H1 (cell line): ENCODE data around the gene SATB2. TPM values are rescaled to one million over a fixed set of nuclear protein-coding genes. Genes with fewer than 3 reads are reported as not detected.

Source experiments
- CTCF ChIA-PET: fragments of 300-600 bp; sonication (Branson Sonifier 250); formaldehyde crosslinking; loops from one replicate; lab custom pipeline; 2021; ENCODE audit not compliant: partially characterized antibody; lab: Charles Lee
- POLR2A ChIA-PET: fragments of 300-600 bp; sonication (Branson Sonifier 250); formaldehyde crosslinking; loops from one replicate; lab custom pipeline; 2021; ENCODE audit warnings: inconsistent platforms; ENCODE audit not compliant: partially characterized antibody; lab: Charles Lee
- DNase-seq, 2 experiments: peaks; one replicate each; pipeline versions ENCODE4 v3.0.0 to v3.0.0-alpha.2; 2010 to 2022; ENCODE audit warnings: low spot score in 2 of 2, low read depth in 1 of 2, mixed read lengths in 1 of 2
- FAIRE-seq: peaks from 2 replicates; lab custom pipeline; 2011; peaks lifted over from hg19 to GRCh38; lab: Jason Lieb, UNC
- H2AFZ ChIP-seq: 2 replicates; pipeline ENCODE4 v1.8.1; 2012; ENCODE audit warnings: low read length, inconsistent platforms
- H2AK5ac ChIP-seq: 2 replicates; pipeline ENCODE4 v1.6.1; 2013; ENCODE audit warnings: low read depth, low read length
- H2BK120ac ChIP-seq: replicated peaks from 2 replicates; pipeline ENCODE3; 2013; ENCODE audit warnings: low read depth, low read length, inconsistent platforms
- H2BK12ac ChIP-seq: 2 replicates; pipeline ENCODE4 v1.6.1; 2013; ENCODE audit warnings: low read depth, low read length
- H2BK15ac ChIP-seq: 2 replicates; pipeline ENCODE4 v1.6.1; 2013; ENCODE audit warnings: low read length
- H2BK20ac ChIP-seq: 2 replicates; pipeline ENCODE4 v1.6.1; 2013; ENCODE audit warnings: low read length
- H2BK5ac ChIP-seq: 2 replicates; pipeline ENCODE4 v1.6.1; 2013; ENCODE audit warnings: low read depth, low read length
- H3K14ac ChIP-seq: 2 replicates; pipeline ENCODE4 v1.6.1; 2013; ENCODE audit warnings: inconsistent platforms; ENCODE audit not compliant: insufficient read length
- H3K18ac ChIP-seq: 2 replicates; pipeline ENCODE4 v1.6.1; 2013; ENCODE audit warnings: low read length; ENCODE audit errors: extremely low read depth
- H3K23ac ChIP-seq: 2 replicates; pipeline ENCODE4 v1.6.1; 2013; ENCODE audit warnings: inconsistent platforms; ENCODE audit not compliant: insufficient read length
- H3K23me2 ChIP-seq: 2 replicates; pipeline ENCODE4 v1.6.1; 2013; ENCODE audit warnings: low read depth, low read length
- H3K27ac ChIP-seq: 2 replicates; pipeline ENCODE4 v1.6.1; 2011; ENCODE audit warnings: low read depth, low read length, inconsistent platforms
- H3K27me3 ChIP-seq, 4 experiments: replicated peaks in 1 of 4; 1 replicate in 1 of 4; 2 replicates in 3 of 4; pipeline versions ENCODE4 v1.6.1 to v1.8.1; 2011 to 2013; ENCODE audit warnings: low read length in 3 of 4, mild to moderate bottlenecking in 3 of 4, inconsistent platforms in 2 of 4, mixed read lengths in 2 of 4, moderate library complexity in 1 of 4; ENCODE audit not compliant: control insufficient read depth in 3 of 4, insufficient read depth in 3 of 4; ENCODE audit errors: extremely low read depth in 1 of 4
- H3K36me3 ChIP-seq, 4 experiments: 2 replicates each; pipeline versions ENCODE4 v1.6.1 to v1.8.1; 2011 to 2013; ENCODE audit warnings: mild to moderate bottlenecking in 4 of 4, low read length in 3 of 4, moderate library complexity in 2 of 4, control low read depth in 1 of 4, inconsistent platforms in 1 of 4; ENCODE audit not compliant: insufficient read depth in 4 of 4, control insufficient read depth in 2 of 4
- H3K4ac ChIP-seq: replicated peaks from 2 replicates; pipeline ENCODE3; 2013; ENCODE audit warnings: low read length, low read depth, mixed read lengths, inconsistent platforms; ENCODE audit not compliant: insufficient read length
- H3K4me1 ChIP-seq, 4 experiments: replicated peaks in 1 of 4; 1 replicate in 1 of 4; 2 replicates in 3 of 4; pipeline versions ENCODE4 v1.6.1 to v1.8.1; 2011 to 2013; ENCODE audit warnings: low read length in 3 of 4, inconsistent platforms in 2 of 4, mixed read lengths in 1 of 4; ENCODE audit not compliant: insufficient read depth in 4 of 4, control insufficient read depth in 3 of 4
- H3K4me2 ChIP-seq, 2 experiments: 2 replicates each; pipeline versions ENCODE4 v1.6.1 to v1.8.1; 2011 to 2013; ENCODE audit warnings: low read depth in 2 of 2, low read length in 2 of 2, control low read depth in 1 of 2, inconsistent platforms in 1 of 2, mild to moderate bottlenecking in 1 of 2; ENCODE audit not compliant: insufficient read depth in 1 of 2
- H3K4me3 ChIP-seq, 4 experiments: fragments of 200-600, 300-600 bp in 1 of 4; sonication (generic), shearing (Covaris generic), sonication (Bioruptor Twin) in 1 of 4; 2 replicates each; pipeline versions ENCODE4 v1.5.1 to v1.8.1; 2011 to 2016; ENCODE audit warnings: low read length in 4 of 4, low read depth in 3 of 4, control low read depth in 2 of 4, inconsistent platforms in 2 of 4, mild to moderate bottlenecking in 2 of 4, mixed read lengths in 1 of 4, moderate library complexity in 1 of 4; ENCODE audit not compliant: insufficient read depth in 2 of 4; ENCODE audit errors: extremely low read depth in 1 of 4
- H3K56ac ChIP-seq: replicated peaks from 2 replicates; pipeline ENCODE3; 2013; ENCODE audit warnings: low read depth, mild to moderate bottlenecking, mixed read lengths, low read length, inconsistent platforms; ENCODE audit not compliant: insufficient read length
- H3K79me1 ChIP-seq: 2 replicates; pipeline ENCODE4 v1.6.1; 2013; ENCODE audit warnings: low read depth, low read length, control low read depth
- H3K79me2 ChIP-seq, 2 experiments: 2 replicates each; pipeline versions ENCODE4 v1.6.1 to v1.8.1; 2012 to 2013; ENCODE audit warnings: low read length in 2 of 2, mild to moderate bottlenecking in 2 of 2, inconsistent platforms in 1 of 2; ENCODE audit not compliant: insufficient read depth in 2 of 2, control insufficient read depth in 1 of 2
- H3K9ac ChIP-seq, 4 experiments: replicated peaks in 1 of 4; 1 replicate in 1 of 4; 2 replicates in 3 of 4; pipeline versions ENCODE4 v1.6.1 to v1.8.1; 2011 to 2013; ENCODE audit warnings: low read depth in 3 of 4, low read length in 3 of 4, control low read depth in 2 of 4, mild to moderate bottlenecking in 2 of 4, moderate library complexity in 2 of 4, inconsistent platforms in 1 of 4; ENCODE audit errors: extremely low read depth in 1 of 4
- H3K9me3 ChIP-seq, 2 experiments: 2 replicates each; pipeline versions ENCODE4 v1.6.1 to v1.8.1; 2012 to 2013; ENCODE audit warnings: mild to moderate bottlenecking in 2 of 2, moderate library complexity in 2 of 2, control low read depth in 1 of 2, inconsistent platforms in 1 of 2, low read depth in 1 of 2, low read length in 1 of 2, mixed read lengths in 1 of 2; ENCODE audit not compliant: insufficient read depth in 2 of 2
- H4K20me1 ChIP-seq, 2 experiments: replicated peaks in 1 of 2; 2 replicates each; pipeline versions ENCODE3 to v1.8.1; 2011 to 2013; ENCODE audit warnings: inconsistent platforms in 2 of 2, low read length in 2 of 2, mild to moderate bottlenecking in 1 of 2; ENCODE audit not compliant: insufficient read depth in 2 of 2, control insufficient read depth in 1 of 2
- H4K5ac ChIP-seq: 2 replicates; pipeline ENCODE4 v1.6.1; 2013; ENCODE audit warnings: low read length, low read depth, mixed read lengths, inconsistent platforms; ENCODE audit not compliant: insufficient read length
- H4K8ac ChIP-seq: 2 replicates; pipeline ENCODE4 v1.8.0; 2013; ENCODE audit warnings: mild to moderate bottlenecking, moderate library complexity, low read length, inconsistent platforms; ENCODE audit not compliant: insufficient read depth; ENCODE audit errors: extremely low read depth
- H4K91ac ChIP-seq: replicated peaks from 2 replicates; pipeline ENCODE3; 2013; ENCODE audit warnings: low read length, mixed read lengths, inconsistent platforms; ENCODE audit not compliant: insufficient read length
- ATF2 ChIP-seq: IDR thresholded peaks from 2 replicates; pipeline ENCODE4 v1.6.1; 2012; ENCODE audit warnings: low read length, inconsistent platforms
- GABPA ChIP-seq: IDR thresholded peaks from 2 replicates; pipeline ENCODE4 v1.6.1; 2011; ENCODE audit warnings: mild to moderate bottlenecking, low read length, moderate library complexity, borderline replicate concordance; ENCODE audit not compliant: insufficient read depth
- WGBS, 2 experiments: shearing (Covaris generic) in 1 of 2; methylation state at CpG; one replicate each; pipeline versions ENCODE4 v1.1.6 to v1.1.7; 2013 to 2015; ENCODE audit warnings: low lambda C conversion rate in 2 of 2, mixed read lengths in 2 of 2, inconsistent platforms in 1 of 2, low coverage in 1 of 2, missing lambda C conversion rate in 1 of 2; ENCODE audit not compliant: insufficient replicate concordance in 2 of 2, insufficient coverage in 1 of 2, insufficient read length in 1 of 2; ENCODE audit errors: extremely low coverage in 1 of 2, missing lambda C conversion rate in 1 of 2; 5-methylcytosine and 5-hydroxymethylcytosine counted together
- polyA plus RNA-seq, 7 experiments: library from polyadenylated mRNA; depleted of rRNA in 3 of 7; stranded (reverse) in 5 of 7; unstranded in 2 of 7; fragments of >200 nt in 5 of 7; fragments of 200-250 nt in 2 of 7; gene quantifications; 1 replicate in 5 of 7; 2 replicates in 1 of 7; 4 replicates in 1 of 7; pipeline versions ENCODE4 v1.2.1 to v1.2.3, GENCODE V29; 2011 to 2013; ENCODE audit warnings: missing spikeins in 2 of 7, mixed read lengths in 2 of 7
- total RNA-seq: library from RNA; stranded (reverse); fragmentation: NEBNext Ultra II Directional; extraction: Animal tissue kit (Norgen Biotek cat#: 25700); gene quantifications from 2 replicates; pipeline ENCODE4 v1.2.1, GENCODE V29; 2021

SATB2 gene
- total and polyA plus RNA-seq, 2 of the 8 experiments (the other 6 are each of a cell fraction or from before 2014, with no cell fraction given) = 1.3 to 5.7 TPM

- Histone ChIP-seq H4K20me1 (no peaks in the 10 kb centered on the region), H2BK5ac (no peak overlapping the region), H3K27ac (no peak overlapping the region), H3K14ac (no peak overlapping the region), H2AFZ (no peak overlapping the region), H3K4me3 (no peak overlapping the region), H2BK120ac (no peak overlapping the region), H3K18ac (0 out of 2 replicates have a peak overlapping the region, but pooled peaks have one; percentile 6), H3K79me1 (no peaks in the 10 kb centered on the region), H2BK12ac (no peak overlapping the region), H4K8ac (no peak overlapping the region), H3K36me3 (no peaks in the 10 kb centered on the region), H3K4me1 (peaks cover 0 to 7% (median 3%) of the 10 kb centered on the region in 4 experiments; a peak in 5 of 7 replicates), H4K5ac (no peak overlapping the region), H3K27me3 (no peaks in the 10 kb centered on the region), H3K23ac (no peak overlapping the region), H3K9me3 (no peaks in the 10 kb centered on the region), H2BK15ac (no peak overlapping the region), H2AK5ac (no peak overlapping the region), H3K4me2 (no peak overlapping the region), H2BK20ac (no peak overlapping the region), H3K4ac (no peak overlapping the region), H4K91ac (no peak overlapping the region), H3K79me2 (no peaks in the 10 kb centered on the region), H3K56ac (no peak overlapping the region), H3K9ac (no peak overlapping the region), H3K23me2 (no peaks in the 10 kb centered on the region)
- DNase-seq = no peak
- CTCF ChIA-PET = interaction anchor here (0.6 kb wide), 1 partner anchor 493 kb away, joined by 3 read pairs; no protein-coding TSS in a partner anchor
- 87% methylated on average over 4 of the region's 4 CpGs; no CpG with 5 or more reads in 1 of the 2 experiments for whole genome bisulfite sequencing, 2 experiments
- POLR2A ChIA-PET = interaction anchor here (1.2 kb wide), 1 partner anchor 9 kb away, joined by 3 read pairs; no protein-coding TSS in a partner anchor
- no peak for TF ChIP-seq ATF2
- TF ChIP-seq GABPA = no peak
- FAIRE-seq = no peak
Observed at GRCh38 chr2:199441759-199442158, 16.0 kb downstream of the SATB2 start.
